Ovary (tissue), 3 donors: ENCODE data around the gene HIRIP3.

Source experiments
- CTCF ChIP-seq, 3 donors: fragments of 450-650 bp in 2 of 3; fragments of 200-600 bp in 1 of 3; IDR thresholded peaks; one replicate each; pipeline versions ENCODE4 v1.5.1 to v1.8.0; 2016 to 2022; ENCODE audit warnings: antibody characterized with exemption in 3 of 3, mild to moderate bottlenecking in 1 of 3
- EP300 ChIP-seq: sonication (generic); formaldehyde crosslinking; IDR thresholded peaks from one replicate; pipeline ENCODE4 v1.6.1; 2017; ENCODE audit warnings: antibody characterized with exemption
- donor health status: DM: no; HTN: no; CAD: no.

GRCh38 chr16:29978564-29979270, 16.7 kb downstream of the HIRIP3 start:
- TF ChIP-seq CTCF (IDR thresholded peaks at IDR 0.05) (no peak), EP300 (no peak)
